Gastroesophageal sphincter (tissue), 3 donors: ENCODE measurements around the gene CDC42EP4.

Experiments
- EP300 ChIP-seq: sonication (generic); formaldehyde crosslinking; IDR thresholded peaks from one replicate; pipeline ENCODE4 v1.6.1; 2017; ENCODE audit warnings: antibody characterized with exemption, mild to moderate bottlenecking
- POLR2A ChIP-seq, 2 donors: fragments of 450-650 bp; IDR thresholded peaks; one replicate each; pipeline ENCODE4 v1.6.1; 2017; ENCODE audit warnings: antibody characterized with exemption in 2 of 2, mild to moderate bottlenecking in 2 of 2, moderate library complexity in 1 of 2
- POLR2AphosphoS5 ChIP-seq: sonication (generic); formaldehyde crosslinking; IDR thresholded peaks from one replicate; pipeline ENCODE4 v1.6.1; 2017; ENCODE audit warnings: antibody characterized with exemption
- TF ChIP-seq, protein P1 (sequence below), 4 experiments: fragments of 200-600 bp in 2 of 4; fragments of 450-650 bp in 2 of 4; sonication (generic) in 1 of 4; IDR thresholded peaks; one replicate each; pipeline ENCODE4 v1.5.1; 2017 to 2019; ENCODE audit warnings: antibody characterized with exemption in 4 of 4, mild to moderate bottlenecking in 2 of 4, moderate library complexity in 2 of 4

DNA sequence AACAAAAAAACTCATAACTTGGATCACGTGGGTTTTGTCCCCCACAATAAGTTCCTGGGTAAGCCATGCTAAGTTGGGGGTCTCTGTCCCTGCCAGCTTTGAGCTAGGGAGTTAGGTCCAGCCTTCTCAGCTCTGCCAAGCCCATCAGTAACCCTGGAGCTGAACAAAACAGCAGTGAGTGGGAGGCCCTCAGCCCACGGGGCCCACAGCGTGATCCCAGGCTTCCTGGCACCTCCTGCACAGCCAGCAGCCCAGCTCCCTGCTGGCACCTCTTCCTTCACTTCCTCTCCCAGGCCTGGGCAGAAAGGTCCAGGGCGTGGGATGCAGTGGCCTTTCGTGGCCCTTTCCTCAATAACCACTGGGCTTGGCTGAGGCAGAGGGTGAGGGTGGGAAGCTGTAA, 35.5 kb upstream of the CDC42EP4 start:
- TF ChIP-seq, protein P1, sequence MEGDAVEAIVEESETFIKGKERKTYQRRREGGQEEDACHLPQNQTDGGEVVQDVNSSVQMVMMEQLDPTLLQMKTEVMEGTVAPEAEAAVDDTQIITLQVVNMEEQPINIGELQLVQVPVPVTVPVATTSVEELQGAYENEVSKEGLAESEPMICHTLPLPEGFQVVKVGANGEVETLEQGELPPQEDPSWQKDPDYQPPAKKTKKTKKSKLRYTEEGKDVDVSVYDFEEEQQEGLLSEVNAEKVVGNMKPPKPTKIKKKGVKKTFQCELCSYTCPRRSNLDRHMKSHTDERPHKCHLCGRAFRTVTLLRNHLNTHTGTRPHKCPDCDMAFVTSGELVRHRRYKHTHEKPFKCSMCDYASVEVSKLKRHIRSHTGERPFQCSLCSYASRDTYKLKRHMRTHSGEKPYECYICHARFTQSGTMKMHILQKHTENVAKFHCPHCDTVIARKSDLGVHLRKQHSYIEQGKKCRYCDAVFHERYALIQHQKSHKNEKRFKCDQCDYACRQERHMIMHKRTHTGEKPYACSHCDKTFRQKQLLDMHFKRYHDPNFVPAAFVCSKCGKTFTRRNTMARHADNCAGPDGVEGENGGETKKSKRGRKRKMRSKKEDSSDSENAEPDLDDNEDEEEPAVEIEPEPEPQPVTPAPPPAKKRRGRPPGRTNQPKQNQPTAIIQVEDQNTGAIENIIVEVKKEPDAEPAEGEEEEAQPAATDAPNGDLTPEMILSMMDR (IDR thresholded peaks at IDR 0.05), result no peak
- no peak for TF ChIP-seq POLR2A (IDR thresholded peaks at IDR 0.05)
- TF ChIP-seq POLR2AphosphoS5, result peak; percentile 36
- TF ChIP-seq EP300, result no peak
